HepG2 (cell line): ENCODE data around the gene TAS2R40.

Experiments used
- ATAD3A ChIP-seq: sonication (generic); formaldehyde crosslinking; IDR thresholded peaks from 2 replicates; pipeline ENCODE4 v1.4.0; 2020; ENCODE audit warnings: missing genetic modification reagents
- KAT8 ChIP-seq: IDR thresholded peaks from 2 replicates; pipeline ENCODE4 v1.6.1; 2016; ENCODE audit warnings: missing genetic modification reagents, missing compliant biosample characterization
- MEIS2 ChIP-seq: sonication (generic); formaldehyde crosslinking; IDR thresholded peaks from 2 replicates; pipeline ENCODE4 v1.9.0; 2021; ENCODE audit warnings: mild to moderate bottlenecking, missing genetic modification reagents
- MXI1 ChIP-seq: IDR thresholded peaks from 3 replicates; pipeline ENCODE4 v1.6.1; 2012; ENCODE audit warnings: low read depth, low read length, inconsistent platforms, borderline replicate concordance
- SOX13 ChIP-seq, 3 experiments: fragments of 450-650 bp in 1 of 3; sonication (generic) in 1 of 3; formaldehyde crosslinking in 1 of 3; IDR thresholded peaks in 2 of 3; conservative IDR thresholded peaks in 1 of 3; 2 replicates each; pipeline versions ENCODE4 v1.5.0 to v1.6.1; 2016 to 2020; ENCODE audit warnings: antibody characterized with exemption in 1 of 3, mild to moderate bottlenecking in 1 of 3, missing compliant biosample characterization in 1 of 3, missing genetic modification reagents in 1 of 3, moderate library complexity in 1 of 3
- ZNF460 ChIP-seq: sonication (generic); formaldehyde crosslinking; IDR thresholded peaks from 2 replicates; pipeline ENCODE4 v1.5.1; 2020; ENCODE audit warnings: missing genetic modification reagents, mild to moderate bottlenecking, borderline replicate concordance
- TF ChIP-seq, protein P1 (sequence below): sonication (generic); formaldehyde crosslinking; IDR thresholded peaks from 2 replicates; pipeline ENCODE4 v1.5.0; 2020; ENCODE audit warnings: mild to moderate bottlenecking, missing genetic modification reagents, moderate library complexity

DNA sequence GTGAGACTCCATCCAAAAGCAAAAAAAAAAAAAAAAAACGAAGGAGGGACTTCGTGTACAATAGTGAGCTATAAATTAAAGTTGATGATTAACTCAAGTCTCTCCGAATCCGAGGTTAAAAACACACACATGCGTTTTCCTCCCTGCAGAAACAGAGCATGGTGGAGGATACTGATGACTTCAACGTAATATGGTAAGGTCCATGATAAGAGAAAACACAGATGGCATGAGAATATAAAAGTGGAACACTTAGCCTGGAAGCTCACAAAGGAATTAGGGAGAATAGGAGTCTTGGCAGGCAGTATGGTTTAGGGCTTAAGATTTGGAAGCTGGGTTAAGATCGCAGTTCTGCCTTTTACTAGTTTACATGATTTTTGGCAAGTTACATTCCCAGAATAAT lies 21.3 kb downstream of the TAS2R40 start:
- no peak for TF ChIP-seq MXI1
- TF ChIP-seq SOX13 (IDR thresholded peaks at IDR 0.05): no peak
- no peak for TF ChIP-seq SOX13 (CRISPR knock-in tag; conservative IDR thresholded peaks at IDR 0.05 in 1 of 2, IDR thresholded peaks at IDR 0.05 in 1 of 2)
- no peak for TF ChIP-seq ZNF460
- no peak for TF ChIP-seq MEIS2 (CRISPR knock-in tag)
- TF ChIP-seq KAT8 (CRISPR knock-in tag): no peak
- no peak for TF ChIP-seq ATAD3A (CRISPR knock-in tag)
- TF ChIP-seq, protein P1, sequence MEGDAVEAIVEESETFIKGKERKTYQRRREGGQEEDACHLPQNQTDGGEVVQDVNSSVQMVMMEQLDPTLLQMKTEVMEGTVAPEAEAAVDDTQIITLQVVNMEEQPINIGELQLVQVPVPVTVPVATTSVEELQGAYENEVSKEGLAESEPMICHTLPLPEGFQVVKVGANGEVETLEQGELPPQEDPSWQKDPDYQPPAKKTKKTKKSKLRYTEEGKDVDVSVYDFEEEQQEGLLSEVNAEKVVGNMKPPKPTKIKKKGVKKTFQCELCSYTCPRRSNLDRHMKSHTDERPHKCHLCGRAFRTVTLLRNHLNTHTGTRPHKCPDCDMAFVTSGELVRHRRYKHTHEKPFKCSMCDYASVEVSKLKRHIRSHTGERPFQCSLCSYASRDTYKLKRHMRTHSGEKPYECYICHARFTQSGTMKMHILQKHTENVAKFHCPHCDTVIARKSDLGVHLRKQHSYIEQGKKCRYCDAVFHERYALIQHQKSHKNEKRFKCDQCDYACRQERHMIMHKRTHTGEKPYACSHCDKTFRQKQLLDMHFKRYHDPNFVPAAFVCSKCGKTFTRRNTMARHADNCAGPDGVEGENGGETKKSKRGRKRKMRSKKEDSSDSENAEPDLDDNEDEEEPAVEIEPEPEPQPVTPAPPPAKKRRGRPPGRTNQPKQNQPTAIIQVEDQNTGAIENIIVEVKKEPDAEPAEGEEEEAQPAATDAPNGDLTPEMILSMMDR: no peak
